DND-41 (cell line): ENCODE data around the gene ESAM.

Experiments
- ATAC-seq: fragments of 200-7000 bp; cut with Tn5 transposase; 3 replicates; pipeline ENCODE4 v1.9.1; 2021; ENCODE audit warnings: low read depth; ENCODE audit not compliant: insufficient read depth
- DNase-seq: peaks from one replicate; pipeline ENCODE4 v3.0.0-alpha.2; 2020
- H2AFZ ChIP-seq: 2 replicates; pipeline ENCODE4 v1.6.0; 2012; ENCODE audit warnings: low read depth, low read length
- H3K27ac ChIP-seq: 2 replicates; pipeline ENCODE4 v1.5.1; 2012; ENCODE audit warnings: low read length, inconsistent platforms
- H3K27me3 ChIP-seq: fragments of 200-600 bp; sonication (generic); 2 replicates; pipeline ENCODE4 v1.6.0; 2012; ENCODE audit warnings: low read length, mild to moderate bottlenecking, inconsistent platforms; ENCODE audit not compliant: insufficient read depth, poor library complexity
- H3K36me3 ChIP-seq: 2 replicates; pipeline ENCODE4 v1.5.1; 2012; ENCODE audit warnings: low read length, inconsistent platforms; ENCODE audit not compliant: insufficient read depth
- H3K4me1 ChIP-seq: 2 replicates; pipeline ENCODE4 v1.5.1; 2012; ENCODE audit warnings: mild to moderate bottlenecking, low read length; ENCODE audit not compliant: insufficient read depth
- H3K4me2 ChIP-seq: 2 replicates; pipeline ENCODE4 v1.6.0; 2012; ENCODE audit warnings: mild to moderate bottlenecking, moderate library complexity, low read length, inconsistent platforms; ENCODE audit not compliant: insufficient read depth
- H3K4me3 ChIP-seq, 2 experiments: fragments of 200-600 bp in 1 of 2; shearing (Covaris generic) in 1 of 2; 2 replicates each; pipeline ENCODE4 v1.5.1; 2012 to 2016; ENCODE audit warnings: inconsistent platforms in 2 of 2, low read length in 2 of 2, mild to moderate bottlenecking in 2 of 2, low read depth in 1 of 2, moderate library complexity in 1 of 2
- H3K79me2 ChIP-seq: 2 replicates; pipeline ENCODE4 v1.6.0; 2012; ENCODE audit warnings: low read length, inconsistent platforms; ENCODE audit not compliant: insufficient read depth
- H3K9ac ChIP-seq: 2 replicates; pipeline ENCODE4 v1.6.0; 2012; ENCODE audit warnings: low read depth, mild to moderate bottlenecking, inconsistent platforms, low read length, moderate library complexity
- H3K9me3 ChIP-seq: 2 replicates; pipeline ENCODE4 v1.5.1; 2012; ENCODE audit warnings: low read length, moderate library complexity, mild to moderate bottlenecking, inconsistent platforms; ENCODE audit not compliant: insufficient read depth, severe bottlenecking
- H4K20me1 ChIP-seq: 2 replicates; pipeline ENCODE4 v1.6.0; 2012; ENCODE audit warnings: low read length; ENCODE audit not compliant: insufficient read depth
- EZH2 ChIP-seq: IDR thresholded peaks from 3 replicates; pipeline ENCODE4 v1.6.1; 2012; ENCODE audit warnings: borderline replicate concordance, low read depth, mild to moderate bottlenecking, moderate library complexity, low read length, inconsistent platforms; ENCODE audit not compliant: severe bottlenecking
- TF ChIP-seq, protein P1 (sequence below): IDR thresholded peaks from 2 replicates; pipeline ENCODE4 v1.5.1; 2012; ENCODE audit warnings: borderline replicate concordance, low read length, moderate library complexity, mild to moderate bottlenecking; ENCODE audit not compliant: poor library complexity, severe bottlenecking; ENCODE audit errors: extremely low read depth

ESAM gene

DNA sequence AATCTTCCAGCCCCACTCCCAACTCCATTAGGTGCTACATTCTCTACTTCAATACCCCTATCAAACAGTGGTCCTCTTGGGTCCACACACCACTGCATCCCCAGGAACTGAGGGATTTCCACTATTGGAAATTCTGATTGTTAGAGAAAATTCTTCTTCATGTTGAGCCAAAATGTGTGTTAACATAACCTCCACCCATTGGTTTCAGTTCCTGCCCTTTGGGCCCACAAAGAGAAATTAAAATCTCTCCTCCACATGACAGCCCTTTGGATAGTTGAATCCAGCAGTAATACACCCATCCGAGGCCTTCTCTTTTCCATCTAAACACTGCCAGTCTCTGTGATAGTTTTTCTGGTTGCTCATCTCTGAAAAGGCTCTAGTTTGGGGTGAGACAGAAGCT lies 12.2 kb downstream of the ESAM start:
- ATAC-seq (no peak), DNase-seq (no peak)
- Histone ChIP-seq H3K9me3 (no peaks in the 10 kb centered on the region), H3K4me3 (no peak overlapping the region), H3K36me3 (no peaks in the 10 kb centered on the region), H4K20me1 (peaks cover 7% of the 10 kb centered on the region; the same call in 1 of the 2 replicates), H3K27ac (no peak overlapping the region), H3K79me2 (no peaks in the 10 kb centered on the region), H3K9ac (no peak overlapping the region), H3K4me2 (no peak overlapping the region), H2AFZ (no peak overlapping the region), H3K27me3 (peaks cover 16% of the 10 kb centered on the region), H3K4me1 (no peaks in the 10 kb centered on the region)
- no peak for TF ChIP-seq EZH2

DNA sequence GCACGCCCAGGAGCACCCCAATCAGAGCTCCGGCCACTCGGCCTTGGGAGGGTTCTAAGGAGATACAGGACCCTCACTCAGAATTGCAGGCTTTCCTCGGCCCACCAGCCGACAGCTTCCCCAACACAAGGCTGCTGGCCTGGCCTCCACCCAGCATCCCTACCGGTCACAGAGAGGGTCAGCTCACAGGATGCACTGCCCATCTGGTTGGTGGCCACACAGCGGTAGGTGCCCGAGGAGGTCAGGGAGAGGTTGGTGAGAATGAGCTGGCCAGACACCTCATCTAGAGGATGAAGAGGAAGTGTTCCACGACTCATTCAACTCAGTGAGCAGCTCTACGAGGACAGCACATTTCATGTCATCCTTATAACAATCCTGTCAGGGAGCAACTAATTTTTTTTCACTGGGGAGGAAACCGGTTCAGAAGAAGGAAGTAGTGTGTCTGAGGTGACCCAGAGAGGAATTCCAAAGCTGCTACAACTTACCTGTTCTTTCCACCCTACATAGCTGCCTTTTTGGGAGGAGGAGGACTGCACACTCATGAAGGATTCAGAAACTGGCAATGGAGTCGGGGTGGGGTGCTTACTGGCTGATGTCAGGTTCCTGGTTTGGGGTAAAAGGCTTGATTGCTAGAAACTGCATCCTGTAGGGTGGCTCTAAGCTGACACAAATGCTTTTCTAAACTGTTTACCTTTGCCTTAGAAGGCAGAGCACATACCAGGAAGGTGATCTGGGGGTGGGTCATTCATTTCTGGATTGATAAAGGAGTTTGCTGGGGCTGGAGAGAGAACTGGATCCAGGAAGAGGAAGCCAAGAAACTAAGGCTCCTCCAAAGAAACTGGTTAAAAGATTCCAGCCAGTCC lies 13.4 kb downstream of the ESAM start:
- Histone ChIP-seq H3K4me1 (no peaks in the 10 kb centered on the region), H3K9me3 (no peaks in the 10 kb centered on the region), H2AFZ (no peak overlapping the region), H3K4me2 (no peak overlapping the region), H4K20me1 (peaks cover 7% of the 10 kb centered on the region; the same call in 1 of the 2 replicates), H3K4me3 (no peak overlapping the region), H3K27ac (no peak overlapping the region), H3K27me3 (peaks cover 19% of the 10 kb centered on the region), H3K36me3 (no peaks in the 10 kb centered on the region), H3K79me2 (no peaks in the 10 kb centered on the region), H3K9ac (no peak overlapping the region)
- ATAC-seq (no peak), DNase-seq (no peak)
- no peak for TF ChIP-seq EZH2
- TF ChIP-seq, protein P1, sequence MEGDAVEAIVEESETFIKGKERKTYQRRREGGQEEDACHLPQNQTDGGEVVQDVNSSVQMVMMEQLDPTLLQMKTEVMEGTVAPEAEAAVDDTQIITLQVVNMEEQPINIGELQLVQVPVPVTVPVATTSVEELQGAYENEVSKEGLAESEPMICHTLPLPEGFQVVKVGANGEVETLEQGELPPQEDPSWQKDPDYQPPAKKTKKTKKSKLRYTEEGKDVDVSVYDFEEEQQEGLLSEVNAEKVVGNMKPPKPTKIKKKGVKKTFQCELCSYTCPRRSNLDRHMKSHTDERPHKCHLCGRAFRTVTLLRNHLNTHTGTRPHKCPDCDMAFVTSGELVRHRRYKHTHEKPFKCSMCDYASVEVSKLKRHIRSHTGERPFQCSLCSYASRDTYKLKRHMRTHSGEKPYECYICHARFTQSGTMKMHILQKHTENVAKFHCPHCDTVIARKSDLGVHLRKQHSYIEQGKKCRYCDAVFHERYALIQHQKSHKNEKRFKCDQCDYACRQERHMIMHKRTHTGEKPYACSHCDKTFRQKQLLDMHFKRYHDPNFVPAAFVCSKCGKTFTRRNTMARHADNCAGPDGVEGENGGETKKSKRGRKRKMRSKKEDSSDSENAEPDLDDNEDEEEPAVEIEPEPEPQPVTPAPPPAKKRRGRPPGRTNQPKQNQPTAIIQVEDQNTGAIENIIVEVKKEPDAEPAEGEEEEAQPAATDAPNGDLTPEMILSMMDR = no peak

DNA sequence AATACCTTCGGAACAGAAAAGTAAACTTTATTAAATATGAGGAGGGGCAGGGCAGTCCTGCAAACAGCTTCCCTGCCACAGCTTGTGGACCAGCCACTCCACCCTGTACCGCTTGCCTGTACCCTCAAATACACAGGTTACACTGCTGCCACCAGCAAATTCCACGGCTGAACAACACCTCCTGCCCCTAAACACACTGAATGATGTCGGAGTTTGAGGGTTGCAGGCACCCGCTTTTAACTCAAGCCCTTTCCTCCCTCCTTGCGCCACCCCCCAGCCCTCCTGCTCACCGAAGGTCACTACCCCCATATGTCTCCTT lies 14.0 kb downstream of the ESAM start:
- Histone ChIP-seq H3K9ac (no peak overlapping the region), H3K27me3 (peaks cover 26% of the 10 kb centered on the region), H3K4me1 (no peaks in the 10 kb centered on the region), H3K4me2 (no peak overlapping the region), H2AFZ (no peak overlapping the region), H3K9me3 (no peaks in the 10 kb centered on the region), H3K4me3 (no peak overlapping the region), H3K79me2 (no peaks in the 10 kb centered on the region), H3K36me3 (no peaks in the 10 kb centered on the region), H3K27ac (no peak overlapping the region), H4K20me1 (peaks cover 8% of the 10 kb centered on the region; the same call in 1 of the 2 replicates)
- no peak for DNase-seq
- no peak for ATAC-seq
- TF ChIP-seq EZH2 = no peak
- TF ChIP-seq, protein P1 = no peak

DNA sequence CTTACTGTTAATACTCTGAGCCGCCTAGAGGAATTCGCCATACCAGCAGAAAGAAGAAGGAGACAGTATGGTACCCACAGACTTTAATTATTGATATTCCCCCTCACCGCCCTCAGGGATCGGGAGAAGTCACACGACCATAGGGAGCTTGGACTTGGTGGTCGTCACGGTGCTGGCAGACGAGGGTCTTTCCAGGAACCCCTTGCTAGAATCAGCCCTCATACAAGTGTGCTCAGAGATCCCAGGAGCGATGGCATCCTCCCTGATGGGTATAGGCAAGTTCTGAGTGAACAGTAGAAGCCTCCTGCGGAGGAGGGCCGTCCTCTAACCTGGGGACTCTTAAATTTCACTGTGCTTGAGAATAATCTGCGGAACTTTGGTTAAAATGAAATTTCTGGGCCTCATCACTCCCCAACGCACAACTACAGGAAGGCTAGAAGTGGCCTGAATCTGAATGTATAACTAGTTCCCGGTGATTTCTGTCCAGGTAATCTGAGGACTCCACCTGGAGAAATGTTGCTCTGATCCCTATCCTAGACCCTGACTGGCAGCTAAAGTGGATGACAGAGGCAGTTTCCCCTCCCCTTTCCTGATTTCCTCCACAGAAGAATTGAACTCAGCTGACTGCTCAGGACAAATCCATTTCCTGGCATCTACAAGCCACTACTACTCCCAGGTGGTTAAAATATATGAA lies 14.5 kb downstream of the ESAM start:
- Histone ChIP-seq H3K36me3 (no peaks in the 10 kb centered on the region), H3K9me3 (no peaks in the 10 kb centered on the region), H3K4me2 (no peak overlapping the region), H2AFZ (no peak overlapping the region), H3K27ac (no peak overlapping the region), H3K9ac (no peak overlapping the region), H3K27me3 (peaks cover 30% of the 10 kb centered on the region), H3K4me1 (no peaks in the 10 kb centered on the region), H4K20me1 (peaks cover 11% of the 10 kb centered on the region; the same call in 1 of the 2 replicates), H3K79me2 (no peaks in the 10 kb centered on the region), H3K4me3 (no peak overlapping the region)
- no peak for TF ChIP-seq EZH2
- TF ChIP-seq, protein P1 = no peak
- ATAC-seq = no peak
- no peak for DNase-seq
